GM12875 (cell line): Measurements from ENCODE around the gene CTNNA1.
"Not testable (repeated sequence)": the region's sequence is repeated elsewhere in the genome, so short reads cannot be mapped to it uniquely, and the experiment has no call there.

Experiments used
- H3K4me3 ChIP-seq: one replicate; pipeline ENCODE4 v1.5.1; 2011; ENCODE audit warnings: low read depth, low read length, control low read depth
- CTCF ChIP-seq: IDR thresholded peaks from 2 replicates; pipeline ENCODE4 v1.5.1; 2011; ENCODE audit warnings: low read depth, mild to moderate bottlenecking, control low read depth, inconsistent platforms, low read length, moderate library complexity, borderline replicate concordance; ENCODE audit not compliant: insufficient read depth

The CTNNA1 gene

DNA sequence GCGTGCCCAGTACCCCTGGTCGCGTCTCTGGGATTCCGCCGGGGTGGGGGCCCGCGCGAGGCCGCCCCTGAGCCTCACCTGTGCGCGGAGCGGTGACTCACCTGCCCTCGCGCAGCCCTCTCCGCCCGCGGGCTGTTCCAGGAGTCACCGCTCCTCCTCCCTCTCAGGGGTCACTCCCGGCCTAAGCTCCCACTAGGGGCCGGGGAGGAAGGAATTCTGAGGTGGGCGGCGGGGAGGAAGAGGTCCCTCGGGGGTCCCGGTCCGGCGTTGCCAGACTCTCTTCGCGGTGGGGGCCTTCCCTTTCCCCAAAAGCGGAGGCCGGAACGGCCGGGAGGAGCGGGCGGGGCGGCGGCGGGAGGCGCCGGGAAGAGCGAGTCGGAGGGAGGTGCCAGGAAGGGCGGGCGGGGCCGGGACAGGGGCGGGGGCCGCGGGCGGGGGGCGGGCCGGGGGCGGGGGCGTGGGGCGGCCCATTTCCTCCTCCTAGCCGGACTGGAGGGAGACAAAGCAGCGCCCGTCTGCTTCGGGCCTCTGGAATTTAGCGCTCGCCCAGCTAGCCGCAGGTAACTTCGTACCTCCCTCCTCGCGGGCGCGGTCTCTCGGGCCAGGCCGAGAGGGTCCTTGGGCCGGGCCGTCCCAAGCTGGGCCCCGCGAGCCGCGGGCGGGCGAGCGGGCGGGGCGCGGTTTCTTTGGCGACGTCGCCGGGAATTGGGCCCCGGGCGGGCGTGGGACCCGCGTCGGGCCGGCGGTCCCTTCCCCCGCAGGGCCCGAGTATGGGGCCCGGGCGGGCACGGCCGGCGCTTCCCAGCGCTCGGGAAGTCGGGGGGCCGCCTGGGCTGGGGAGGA, at the start of gene CTNNA1:
Gene CTNNA1 (plus strand): TSS at position 475 of the 843 bp plus-strand sequence. CDS start 28,500 bp downstream, outside the sequence.
- no peak for TF ChIP-seq CTCF
- peak within 1 kb of the TSS; percentile 92 for H3K4me3 ChIP-seq

DNA sequence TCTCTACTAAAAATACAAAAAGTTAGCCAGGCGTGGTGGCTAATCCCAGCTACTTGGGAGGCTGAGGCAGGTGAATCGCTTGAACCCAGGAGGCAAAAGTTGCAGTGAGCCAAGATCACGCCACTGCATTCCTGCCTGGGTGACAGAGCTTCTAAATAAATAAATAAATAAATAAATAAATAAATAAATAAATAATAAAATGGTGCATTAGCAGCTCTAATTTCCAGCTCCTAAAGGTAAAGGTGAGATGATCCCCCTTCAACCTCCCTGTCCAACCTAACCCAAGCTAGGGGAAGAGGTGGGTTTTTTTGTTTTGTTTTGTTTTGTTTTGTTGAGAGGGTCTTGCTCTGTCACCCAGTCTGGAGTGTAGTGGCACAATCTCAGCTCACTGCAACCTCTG, 49.4 kb upstream of the CTNNA1 start:
- not testable (repeated sequence) for H3K4me3 ChIP-seq

- no peak for TF ChIP-seq CTCF
- no peak overlapping the region for H3K4me3 ChIP-seq
These were observed 48.2 kb upstream of the CTNNA1 start for GRCh38 chr5:138705007-138705406.

GRCh38 chr5:138705567-138705966, 47.7 kb upstream of the CTNNA1 start:
- no peak overlapping the region for H3K4me3 ChIP-seq
- no peak for TF ChIP-seq CTCF

DNA sequence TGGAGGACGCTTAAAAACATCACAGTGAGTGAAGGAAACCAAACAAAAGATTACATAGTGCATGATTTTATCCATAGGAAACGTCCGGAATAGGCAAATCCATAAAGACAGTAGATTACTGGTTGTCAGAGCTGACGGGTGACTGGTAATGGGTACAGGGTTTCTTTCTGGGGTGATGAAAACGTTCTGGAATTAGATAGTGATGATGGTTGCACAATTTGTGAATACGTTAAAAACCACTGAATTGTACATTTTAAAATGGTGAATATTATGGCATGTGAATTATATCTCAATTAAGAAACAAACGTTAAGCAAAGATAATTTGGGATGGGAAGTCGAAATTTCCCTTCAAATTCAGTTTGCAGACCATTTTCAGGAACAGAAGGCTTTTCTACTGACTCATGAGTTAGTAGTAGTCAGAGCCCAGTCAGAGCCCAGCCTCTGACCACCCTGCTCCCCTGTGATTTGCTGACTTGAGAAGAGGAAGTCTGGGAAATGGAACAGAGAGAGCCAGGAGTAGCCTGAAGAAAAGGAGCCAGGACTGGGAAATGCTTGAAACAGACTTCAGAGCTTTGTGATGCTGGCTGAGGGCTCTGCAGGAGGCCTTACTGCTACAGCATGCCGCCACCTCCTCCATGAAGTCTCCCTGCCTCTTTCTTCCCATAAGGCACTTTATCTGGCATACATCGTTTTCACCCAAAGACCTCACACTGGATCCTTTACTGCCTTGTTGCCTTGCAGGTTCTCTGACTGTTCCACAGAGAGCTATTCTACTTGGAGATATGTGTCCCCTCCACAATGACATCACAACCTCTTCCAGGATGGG, 46.4 kb upstream of the CTNNA1 start:
- no peak overlapping the region for H3K4me3 ChIP-seq

DNA sequence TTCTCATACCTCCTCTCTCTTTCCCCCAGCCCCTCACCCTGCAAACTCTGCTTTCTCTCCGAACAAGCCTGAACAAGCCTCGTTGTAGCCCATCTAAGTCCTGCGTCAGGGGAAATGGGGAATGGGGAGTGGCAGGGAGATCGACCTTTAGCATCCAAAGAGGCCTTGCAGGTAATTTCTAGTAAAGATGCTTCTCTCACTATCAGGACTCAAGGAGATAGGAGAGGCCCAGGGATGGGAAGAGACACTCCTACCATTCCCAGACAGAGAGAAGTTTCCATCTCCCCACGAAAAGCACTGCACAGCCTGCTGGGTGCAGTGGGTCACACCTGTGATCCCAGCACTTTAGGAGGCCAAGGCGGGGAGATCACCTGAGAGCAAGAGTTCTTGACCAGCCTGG, 44.4 kb upstream of the CTNNA1 start:
- H3K4me3 ChIP-seq, result no peak overlapping the region
- no peak for TF ChIP-seq CTCF

More for the DNA sequence above, 46.4 kb upstream of the CTNNA1 start:
- TF ChIP-seq CTCF, result no peak

- H3K4me3 ChIP-seq, result no peak overlapping the region
- no peak for TF ChIP-seq CTCF
These were observed 44.0 kb upstream of the CTNNA1 start for GRCh38 chr5:138709202-138709601.
